ENCODE results near the gene PRR30. TPM values are rescaled to one million over a fixed set of nuclear protein-coding genes. Genes with fewer than 3 reads are reported as not detected.

PRR30 gene
- total and polyA plus RNA-seq, 2 of the 4 experiments (the other 2 are of a cell fraction), result not detected

GRCh38 chr2:27105981-27106380 is 33.2 kb downstream of the PRR30 start:
- Histone ChIP-seq H3K4me2 (ENCODE audit: low read depth, low read length) (no peak overlapping the region), H2BK120ac (ENCODE audit: low read depth, low read length) (no peak overlapping the region), H3K4me1 (ENCODE audit: control insufficient read depth, insufficient read depth, low read length) (no peaks in the 10 kb centered on the region), H2AFZ (replicated peaks; ENCODE audit: low read length, poor library complexity) (no peak overlapping the region), H2BK20ac (ENCODE audit: low read depth, low read length) (no peak overlapping the region), H2AK9ac (replicated peaks; ENCODE audit: low read depth, low read length, poor library complexity) (no peak overlapping the region), H4K8ac (ENCODE audit: low read depth in 2 of 2, low read length in 2 of 2) (no peak overlapping the region), H3K14ac (replicated peaks; ENCODE audit: low read depth, low read length) (no peak overlapping the region), H4K5ac (ENCODE audit: low read depth, low read length) (no peak overlapping the region), H2BK15ac (ENCODE audit: low read depth, low read length) (no peak overlapping the region), H3K9ac (ENCODE audit: low read depth, low read length) (no peak overlapping the region), H3K27me3 (ENCODE audit: control insufficient read depth, insufficient read depth, low read length) (peaks cover 46% of the 10 kb centered on the region), H3K4ac (ENCODE audit: low read depth, low read length) (no peak overlapping the region), H2AK5ac (ENCODE audit: low read depth, low read length) (no peak overlapping the region), H2BK5ac (ENCODE audit: low read depth, low read length, poor library complexity, severe bottlenecking) (no peak overlapping the region), H3K56ac (ENCODE audit: extremely low read depth, insufficient read depth, low read length) (no peak overlapping the region), H3K9me3 (ENCODE audit: control insufficient read depth, insufficient read depth, low read length) (no peaks in the 10 kb centered on the region), H3K36me3 (ENCODE audit: control insufficient read depth, insufficient read depth, low read length) (no peaks in the 10 kb centered on the region), H3K4me3 (ENCODE audit: insufficient read depth, low read depth, low read length) (no peak overlapping the region), H4K20me1 (ENCODE audit: insufficient read depth, low read length) (no peaks in the 10 kb centered on the region), H3K18ac (ENCODE audit: low read depth, low read length) (no peak overlapping the region), H3K79me1 (ENCODE audit: low read depth in 1 of 2, low read length in 2 of 2) (no peaks in the 10 kb centered on the region), H3K23ac (ENCODE audit: low read depth, low read length) (no peak overlapping the region), H3K9me1 (ENCODE audit: insufficient read depth, low read length) (no peaks in the 10 kb centered on the region), H3K27ac (ENCODE audit: insufficient read depth, low read length) (no peak overlapping the region), H4K91ac (ENCODE audit: insufficient read depth, low read depth, low read length) (no peak overlapping the region)
- no peak for ATAC-seq (ENCODE audit: low read depth)
- TF ChIP-seq MAFK (IDR thresholded peaks at IDR 0.05; ENCODE audit: low read depth, low read length) (no peak), CHD1 (IDR thresholded peaks at IDR 0.05; ENCODE audit: low read depth, low read length) (no peak), POLR2A (IDR thresholded peaks at IDR 0.05; ENCODE audit: low read depth, low read length) (no peak), CEBPB (IDR thresholded peaks at IDR 0.05; ENCODE audit: low read depth, low read length) (no peak), RAD21 (IDR thresholded peaks at IDR 0.05; ENCODE audit: low read length) (no peak), FOS (IDR thresholded peaks at IDR 0.05; ENCODE audit: low read depth, low read length) (no peak), RFX5 (IDR thresholded peaks at IDR 0.05; ENCODE audit: low read depth, low read length) (no peak), MAZ (IDR thresholded peaks at IDR 0.05; ENCODE audit: borderline replicate concordance, low read depth, low read length) (no peak), MXI1 (IDR thresholded peaks at IDR 0.05; ENCODE audit: borderline replicate concordance, low read depth, low read length) (no peak), RCOR1 (IDR thresholded peaks at IDR 0.05; ENCODE audit: insufficient replicate concordance, low read length) (no peak), NFE2L2 (IDR thresholded peaks at IDR 0.05; ENCODE audit: low read depth, low read length) (no peak), BHLHE40 (IDR thresholded peaks at IDR 0.05; ENCODE audit: low read depth, low read length) (no peak), SMC3 (IDR thresholded peaks at IDR 0.05; ENCODE audit: low read depth, low read length) (no peak)
- TF ChIP-seq, protein P1, sequence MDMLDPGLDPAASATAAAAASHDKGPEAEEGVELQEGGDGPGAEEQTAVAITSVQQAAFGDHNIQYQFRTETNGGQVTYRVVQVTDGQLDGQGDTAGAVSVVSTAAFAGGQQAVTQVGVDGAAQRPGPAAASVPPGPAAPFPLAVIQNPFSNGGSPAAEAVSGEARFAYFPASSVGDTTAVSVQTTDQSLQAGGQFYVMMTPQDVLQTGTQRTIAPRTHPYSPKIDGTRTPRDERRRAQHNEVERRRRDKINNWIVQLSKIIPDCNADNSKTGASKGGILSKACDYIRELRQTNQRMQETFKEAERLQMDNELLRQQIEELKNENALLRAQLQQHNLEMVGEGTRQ (IDR thresholded peaks at IDR 0.05; ENCODE audit: low read depth, low read length), result no peak
- TF ChIP-seq, protein P2, sequence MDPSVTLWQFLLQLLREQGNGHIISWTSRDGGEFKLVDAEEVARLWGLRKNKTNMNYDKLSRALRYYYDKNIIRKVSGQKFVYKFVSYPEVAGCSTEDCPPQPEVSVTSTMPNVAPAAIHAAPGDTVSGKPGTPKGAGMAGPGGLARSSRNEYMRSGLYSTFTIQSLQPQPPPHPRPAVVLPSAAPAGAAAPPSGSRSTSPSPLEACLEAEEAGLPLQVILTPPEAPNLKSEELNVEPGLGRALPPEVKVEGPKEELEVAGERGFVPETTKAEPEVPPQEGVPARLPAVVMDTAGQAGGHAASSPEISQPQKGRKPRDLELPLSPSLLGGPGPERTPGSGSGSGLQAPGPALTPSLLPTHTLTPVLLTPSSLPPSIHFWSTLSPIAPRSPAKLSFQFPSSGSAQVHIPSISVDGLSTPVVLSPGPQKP (IDR thresholded peaks at IDR 0.05; ENCODE audit: borderline replicate concordance, low read depth, low read length), result no peak
- TF ChIP-seq, protein P3, sequence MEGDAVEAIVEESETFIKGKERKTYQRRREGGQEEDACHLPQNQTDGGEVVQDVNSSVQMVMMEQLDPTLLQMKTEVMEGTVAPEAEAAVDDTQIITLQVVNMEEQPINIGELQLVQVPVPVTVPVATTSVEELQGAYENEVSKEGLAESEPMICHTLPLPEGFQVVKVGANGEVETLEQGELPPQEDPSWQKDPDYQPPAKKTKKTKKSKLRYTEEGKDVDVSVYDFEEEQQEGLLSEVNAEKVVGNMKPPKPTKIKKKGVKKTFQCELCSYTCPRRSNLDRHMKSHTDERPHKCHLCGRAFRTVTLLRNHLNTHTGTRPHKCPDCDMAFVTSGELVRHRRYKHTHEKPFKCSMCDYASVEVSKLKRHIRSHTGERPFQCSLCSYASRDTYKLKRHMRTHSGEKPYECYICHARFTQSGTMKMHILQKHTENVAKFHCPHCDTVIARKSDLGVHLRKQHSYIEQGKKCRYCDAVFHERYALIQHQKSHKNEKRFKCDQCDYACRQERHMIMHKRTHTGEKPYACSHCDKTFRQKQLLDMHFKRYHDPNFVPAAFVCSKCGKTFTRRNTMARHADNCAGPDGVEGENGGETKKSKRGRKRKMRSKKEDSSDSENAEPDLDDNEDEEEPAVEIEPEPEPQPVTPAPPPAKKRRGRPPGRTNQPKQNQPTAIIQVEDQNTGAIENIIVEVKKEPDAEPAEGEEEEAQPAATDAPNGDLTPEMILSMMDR (conservative IDR thresholded peaks at IDR 0.05; ENCODE audit: low read depth, low read length), result no peak
- no CpG with 5 or more reads among the region's 3 CpGs for WGBS, 2 experiments (ENCODE audit: extremely low coverage in 2 of 2, insufficient read length in 1 of 2)
- intact Hi-C loops (cut with micrococcal nuclease) (no loop called here), dilution Hi-C loops (cut with HindIII; ENCODE audit: low sequenced_read_pairs, unreplicated experiment) (no loop called here), in situ Hi-C loops (cut with MboI; ENCODE audit: low sequenced_read_pairs) (no loop called here)
- CTCF ChIA-PET, result interaction anchor here (1.6 kb wide), 1 partner anchor 28 kb away, joined by 4 read pairs; no protein-coding TSS in a partner anchor
- no peak for DNase-seq
- no TSS peak for BruUV-seq (replicated peaks)
- POLR2A ChIA-PET (ENCODE audit: unreplicated experiment), result no interaction called here

Data from IMR-90 (cell line).